Spleen (tissue), 13 donors: ENCODE results near the gene MC4R. TPM values are rescaled to one million over a fixed set of nuclear protein-coding genes. Genes with fewer than 3 reads are reported as not detected.
A peak's percentile ranks its signal among the peaks of the same experiment; 100 is the strongest.
"Not testable (repeated sequence)": the region's sequence is repeated elsewhere in the genome, so short reads cannot be mapped to it uniquely, and the experiment has no call there.

Experiments used
- DNase-seq: peaks from one replicate; pipeline ENCODE4 v3.0.0-alpha.2; 2020
- H3K27ac ChIP-seq, 8 donors: fragments of 200-600 bp; sonication (generic) in 7 of 8; 1 replicate in 4 of 8; 2 replicates in 4 of 8; pipeline versions ENCODE4 v1.5.0 to v1.8.0; 2016 to 2021; ENCODE audit warnings: inconsistent platforms in 4 of 8, mild to moderate bottlenecking in 4 of 8, moderate library complexity in 1 of 8
- H3K27me3 ChIP-seq, 7 donors: fragments of 200-600 bp; sonication (generic) in 6 of 7; replicated peaks in 1 of 7; 1 replicate in 4 of 7; 2 replicates in 3 of 7; pipeline versions ENCODE4 v1.5.0 to v1.8.0; 2016 to 2021; ENCODE audit warnings: inconsistent platforms in 3 of 7, mild to moderate bottlenecking in 1 of 7
- H3K36me3 ChIP-seq, 6 donors: fragments of 200-600 bp; sonication (generic) in 5 of 6; 1 replicate in 4 of 6; 2 replicates in 2 of 6; pipeline versions ENCODE4 v1.5.0 to v1.8.0; 2016 to 2021; ENCODE audit warnings: inconsistent platforms in 2 of 6
- H3K4me1 ChIP-seq, 6 donors: fragments of 200-600 bp; sonication (generic) in 5 of 6; 1 replicate in 3 of 6; 2 replicates in 3 of 6; pipeline versions ENCODE4 v1.5.0 to v1.8.0; 2016 to 2021; ENCODE audit warnings: inconsistent platforms in 3 of 6
- H3K4me3 ChIP-seq, 8 donors: fragments of 200-600 bp; sonication (generic) in 7 of 8; 1 replicate in 4 of 8; 2 replicates in 4 of 8; pipeline versions ENCODE4 v1.5.0 to v1.8.0; 2016 to 2021; ENCODE audit warnings: inconsistent platforms in 4 of 8, mild to moderate bottlenecking in 4 of 8, moderate library complexity in 2 of 8
- H3K9me3 ChIP-seq, 8 donors: fragments of 200-600 bp; sonication (generic) in 7 of 8; 1 replicate in 4 of 8; 2 replicates in 4 of 8; pipeline versions ENCODE4 v1.5.0 to v1.8.0; 2016 to 2021; ENCODE audit warnings: inconsistent platforms in 4 of 8
- CTCF ChIP-seq, 11 experiments: fragments of 200-600 bp in 7 of 11; fragments of 450-650 bp in 4 of 11; sonication (generic) in 4 of 11; IDR thresholded peaks in 8 of 11; conservative IDR thresholded peaks in 3 of 11; 1 replicate in 7 of 11; 2 replicates in 4 of 11; pipeline versions ENCODE4 v1.4.0 to v1.8.0; 2016 to 2021; ENCODE audit warnings: antibody characterized with exemption in 11 of 11, inconsistent platforms in 4 of 11, mild to moderate bottlenecking in 1 of 11
- POLR2A ChIP-seq, 3 donors: fragments of 450-650 bp; IDR thresholded peaks; one replicate each; pipeline ENCODE4 v1.5.1; 2017; ENCODE audit warnings: antibody characterized with exemption in 3 of 3, mild to moderate bottlenecking in 1 of 3
- POLR2AphosphoS5 ChIP-seq, 3 donors: sonication (generic); formaldehyde crosslinking; IDR thresholded peaks; one replicate each; pipeline ENCODE4 v1.5.1; 2017; ENCODE audit warnings: antibody characterized with exemption in 3 of 3
- WGBS, 5 donors: extraction: QIAGEN DNeasy Blood & Tissue Kit in 3 of 5; methylation state at CpG; one replicate each; pipeline versions ENCODE4 v1.1.5 to v1.1.7; 2013 to 2018; 5-methylcytosine and 5-hydroxymethylcytosine counted together
- intact Hi-C: fragments of 100-400 bp; cut with DNase I; formaldehyde crosslinking; loops from one replicate; pipeline ENCODE4 v1.15.0; 2023; ENCODE audit warnings: low total_unique reads
- long read RNA-seq, 2 donors: transcript quantifications; one replicate each; lab custom pipeline, GENCODE V29; 2026
- polyA plus RNA-seq, 3 donors: library from polyadenylated mRNA; stranded (reverse); fragments of 200-250 nt; gene quantifications; one replicate each; pipeline ENCODE4 v1.2.1, GENCODE V29; 2013
- total RNA-seq, 7 donors: library from RNA; depleted of rRNA in 3 of 7; stranded (reverse); fragments of >200 nt in 3 of 7; fragmentation: NEBNext Ultra II Directional in 4 of 7; extraction: Animal tissue kit (Norgen Biotek cat#: 25700) in 4 of 7; gene quantifications; one replicate each; pipeline versions ENCODE4 v1.1.0 to v1.2.1, GENCODE V29; 2016 to 2021
- donor health status: healthy with polysubstance abuse.
- donor health status: DM: no; HTN: no; CAD: no; lungs with moderate emphysema.
- donor health status: DM: no; HTN: no; CAD: no.
- donor health status: Bipolar disorder and iron deficiency.
- donor health status: healthy.
- donor health status: DM: no; HTN: no; CAD: no.
- donor health status: DM: yes; HTN: yes; CAD: no.

MC4R gene
- total RNA-seq: under 1 TPM in 1 of 7 donors, not detected in 6; 0.35 TPM
- polyA plus RNA-seq: under 1 TPM; 0.04 to 0.26 (median 0.05) TPM
- long read RNA-seq, donor 1, partial matches to known transcripts: 0 of 1 reads
- long read RNA-seq, donor 1, other reads (novel, unspliced or antisense): 0 of 1 reads
- long read RNA-seq, donor 2: 0 reads

- TF ChIP-seq POLR2AphosphoS5 (IDR thresholded peaks at IDR 0.05) (peak in 1 of 3 donors; percentile 29), CTCF (IDR thresholded peaks at IDR 0.05 in 8 of 11, conservative IDR thresholded peaks at IDR 0.05 in 3 of 11) (no peak)
- DNase-seq: no peak
- H3K27me3 ChIP-seq: no peaks in the 10 kb centered on the region
- no peak within 1 kb of the TSS for H3K27ac ChIP-seq
- WGBS, 5 donors: 4 to 6% (median 5%) methylated on average over 9 of the region's 9 CpGs
- intact Hi-C loops: no loop called here
- no peaks in the 10 kb centered on the region for H3K4me1 ChIP-seq
- H3K36me3 ChIP-seq: no peaks in the 10 kb centered on the region
- no peaks in the 10 kb centered on the region for H3K9me3 ChIP-seq
- H3K4me3 ChIP-seq: no peak within 1 kb of the TSS
Measured at GRCh38 chr18:60372596-60372995, at the start of gene MC4R. Gene MC4R, minus strand, starts transcription at chr18:60372775. Its CDS starts 426 bp downstream, at chr18:60372349.

- intact Hi-C loops, DNase-seq, H3K27me3 ChIP-seq, H3K4me1 ChIP-seq, H3K27ac ChIP-seq, H3K9me3 ChIP-seq, H3K36me3 ChIP-seq, H3K4me3 ChIP-seq: not testable (repeated sequence)
- 83 to 98% (median 88%) methylated on average over 8 of the region's 8 CpGs for WGBS, 5 donors
Measured at GRCh38 chr18:60422306-60422705, 49.7 kb upstream of the MC4R start.

GRCh38 chr18:60421356-60422118 lies 49.0 kb upstream of the MC4R start:
- peaks cover 0 to 7% (median 0%) of the 10 kb centered on the region in 8 donors for H3K9me3 ChIP-seq
- intact Hi-C loops: no loop called here

GRCh38 chr18:60417946-60418345 lies 45.4 kb upstream of the MC4R start:
- TF ChIP-seq CTCF (IDR thresholded peaks at IDR 0.05 in 8 of 11, conservative IDR thresholded peaks at IDR 0.05 in 3 of 11): no peak
- TF ChIP-seq POLR2A (IDR thresholded peaks at IDR 0.05): no peak
- no peak for TF ChIP-seq POLR2AphosphoS5 (IDR thresholded peaks at IDR 0.05)
- no peak for DNase-seq
- Histone ChIP-seq H3K36me3 (no peaks in the 10 kb centered on the region), H3K27ac (no peak overlapping the region), H3K4me3 (no peak overlapping the region), H3K9me3 (peaks cover 0 to 7% (median 0%) of the 10 kb centered on the region in 8 donors), H3K27me3 (no peaks in the 10 kb centered on the region), H3K4me1 (no peaks in the 10 kb centered on the region)
- intact Hi-C loops: no loop called here

More at GRCh38 chr18:60421356-60422118, 49.0 kb upstream of the MC4R start:
- Histone ChIP-seq H3K27ac (no peak overlapping the region), H3K36me3 (no peaks in the 10 kb centered on the region), H3K27me3 (no peaks in the 10 kb centered on the region), H3K4me3 (no peak overlapping the region), H3K4me1 (no peaks in the 10 kb centered on the region)
- 79 to 91% (median 87%) methylated on average over 21 of the region's 21 CpGs for WGBS, 5 donors
- TF ChIP-seq POLR2A (IDR thresholded peaks at IDR 0.05): no peak
- no peak for TF ChIP-seq POLR2AphosphoS5 (IDR thresholded peaks at IDR 0.05)
- no peak for TF ChIP-seq CTCF (IDR thresholded peaks at IDR 0.05 in 8 of 11, conservative IDR thresholded peaks at IDR 0.05 in 3 of 11)
- no peak for DNase-seq
